GM18499 (cell line): ENCODE results near the gene PLPP1.
"Not testable (repeated sequence)": the region's sequence is repeated elsewhere in the genome, so short reads cannot be mapped to it uniquely, and the experiment has no call there.

ENCODE experiments used
- ATAC-seq: cut with Tn5 transposase; IDR thresholded peaks from one replicate; pipeline ENCODE4 v1.9.1; 2021; ENCODE audit warnings: moderate number of reproducible peaks; ENCODE audit not compliant: insufficient read depth, unreplicated experiment

Gene PLPP1

GRCh38 chr5:55547781-55548180 is 13.0 kb upstream of the PLPP1 start:
- ATAC-seq: no peak

- ATAC-seq: no peak
These were observed 12.2 kb upstream of the PLPP1 start for GRCh38 chr5:55546947-55547346.

- no peak for ATAC-seq
These were observed 9.6 kb upstream of the PLPP1 start for GRCh38 chr5:55544341-55544740.

DNA sequence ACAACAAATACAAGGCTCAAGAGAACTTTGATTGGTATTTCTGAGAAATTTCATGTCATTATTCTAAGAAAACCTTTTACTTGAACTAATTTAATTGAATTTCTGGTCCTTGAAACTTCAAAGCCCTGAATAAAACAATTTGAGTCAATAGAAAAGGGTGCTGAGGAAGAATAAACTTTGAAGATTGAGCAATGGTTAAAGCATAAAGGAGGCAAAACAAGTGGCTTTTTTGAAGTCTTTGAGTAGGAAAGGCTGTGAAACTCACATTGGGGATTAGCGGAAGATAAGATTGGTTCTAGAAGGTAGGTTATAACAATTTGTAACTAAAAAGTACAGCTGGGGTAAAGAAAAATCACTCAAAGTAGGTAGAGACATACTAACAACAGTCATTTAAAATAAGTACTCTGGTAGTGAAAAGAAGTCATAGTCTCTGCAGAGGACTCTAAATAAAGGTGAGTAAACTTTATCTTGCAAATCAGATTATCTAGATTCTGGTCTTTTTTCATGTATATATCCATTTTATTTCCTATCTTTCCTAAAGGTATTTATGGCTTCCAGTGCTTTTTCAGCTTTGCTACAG is 6.4 kb upstream of the PLPP1 start:
- no peak for ATAC-seq

DNA sequence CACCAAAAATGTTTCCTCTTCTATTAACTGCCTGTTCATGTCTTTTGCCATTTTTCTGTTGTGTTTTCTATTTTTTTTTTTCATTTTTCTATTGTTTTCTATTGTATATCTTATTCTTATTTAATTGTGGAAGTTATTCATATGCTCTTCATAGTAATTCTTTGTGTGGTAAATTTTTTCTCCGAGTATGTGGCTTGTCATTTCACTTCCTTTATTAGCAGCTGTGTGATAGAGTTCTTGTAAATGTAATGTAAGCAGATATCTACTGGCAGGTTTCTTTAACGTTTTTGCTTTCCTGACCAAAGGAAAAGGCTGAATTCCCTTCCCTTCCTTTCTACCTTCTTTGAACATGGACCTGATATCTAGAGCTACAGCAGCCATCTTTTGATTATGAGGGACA is 5.8 kb upstream of the PLPP1 start:
- peak; percentile 35 for ATAC-seq

GRCh38 chr5:55540024-55540423 is 5.3 kb upstream of the PLPP1 start:
- ATAC-seq: peak; percentile 44

DNA sequence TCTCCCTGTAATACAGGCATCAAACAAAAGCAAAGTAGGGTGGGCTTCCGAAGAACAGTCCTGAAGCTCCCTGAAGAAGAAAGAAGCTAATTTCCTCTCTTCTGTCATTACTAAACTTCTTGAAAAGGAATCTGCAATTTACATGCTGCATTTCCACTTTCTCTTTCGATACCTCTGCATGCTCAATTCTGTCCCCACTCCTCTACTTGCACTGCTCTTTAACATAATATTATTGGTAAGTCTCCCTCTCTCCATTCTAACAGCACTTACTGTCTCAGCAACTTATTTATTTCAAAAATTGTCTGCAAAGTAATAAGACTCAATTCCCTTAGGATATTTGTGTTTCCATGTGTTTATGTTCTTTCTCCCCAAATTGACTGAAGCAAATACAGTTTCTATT is 3.9 kb upstream of the PLPP1 start:
- no peak for ATAC-seq

DNA sequence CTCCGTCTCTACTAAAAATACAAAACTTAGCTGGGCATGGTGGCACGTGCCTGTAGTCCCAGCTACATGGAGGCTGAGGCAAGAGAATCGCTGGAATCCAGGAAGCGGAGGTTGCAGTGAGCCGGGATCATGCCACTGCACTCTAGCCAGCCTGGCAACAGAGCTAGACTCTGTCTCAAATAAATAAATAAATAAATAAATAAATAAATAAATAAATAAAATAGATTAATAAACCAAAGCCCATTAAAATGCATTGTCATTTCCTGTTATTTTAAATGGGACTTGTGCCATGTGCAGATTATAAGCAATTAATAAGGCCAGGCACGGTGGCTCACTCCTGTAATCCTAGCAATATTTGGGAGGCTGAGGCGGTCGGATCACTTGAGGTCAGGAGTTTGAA is 2.6 kb upstream of the PLPP1 start:
- ATAC-seq: not testable (repeated sequence)

DNA sequence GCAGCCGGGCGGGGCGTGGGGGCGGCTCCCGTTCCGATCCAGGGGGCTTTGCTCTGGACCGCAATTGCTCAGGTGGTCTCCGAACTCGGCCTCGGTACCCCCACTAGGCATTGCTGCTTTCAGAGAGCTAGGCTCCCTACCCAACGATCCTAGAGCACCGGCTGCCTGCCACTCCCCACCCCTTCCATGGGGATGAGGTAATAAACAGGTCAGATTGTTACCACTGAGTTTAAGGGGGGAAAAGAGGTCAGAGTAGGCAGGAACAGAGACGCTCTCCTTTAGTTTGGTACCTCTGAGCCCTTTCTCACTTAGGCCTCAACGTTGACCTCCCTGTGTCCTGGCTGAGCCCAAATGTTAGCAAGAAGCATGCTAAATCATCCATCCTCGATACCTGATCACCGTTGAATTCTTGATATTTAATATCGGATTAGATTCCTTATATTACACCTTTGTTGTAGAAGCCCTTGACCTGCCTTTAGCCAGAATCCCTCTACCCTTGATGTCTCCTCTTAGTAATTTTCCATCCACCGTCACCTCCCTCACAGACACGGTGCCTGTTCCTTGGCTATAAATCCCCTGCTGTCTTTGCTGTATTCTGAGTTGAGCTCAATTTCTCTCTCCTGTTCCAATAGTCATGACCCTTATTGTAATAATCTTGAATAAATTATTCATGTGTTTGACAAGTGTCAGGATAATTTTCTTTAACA is 588 bp upstream of the PLPP1 start:
- no peak for ATAC-seq

- ATAC-seq: peak; percentile 35
These were observed 986 bp downstream of the PLPP1 start for GRCh38 chr5:55533521-55534435.

GRCh38 chr5:55530669-55531068 is 4.1 kb downstream of the PLPP1 start:
- no peak for ATAC-seq

DNA sequence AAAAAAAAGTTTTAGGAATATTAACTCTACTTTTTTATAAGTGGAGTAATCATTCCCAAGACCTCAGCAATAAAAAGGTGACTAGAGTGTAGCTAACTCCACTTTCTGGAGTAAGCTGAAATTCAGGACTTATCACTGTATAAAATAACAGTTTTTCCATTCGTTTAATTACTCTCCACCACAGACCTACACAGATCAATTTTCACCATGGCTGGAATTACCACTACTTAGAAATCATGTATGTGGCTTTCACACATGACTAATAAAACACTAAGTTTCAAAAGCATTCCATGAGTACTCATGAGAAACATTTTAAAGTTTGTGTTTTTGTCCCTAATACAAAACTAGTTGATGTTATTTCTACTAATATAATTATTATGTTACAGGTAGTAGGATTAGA is 9.9 kb downstream of the PLPP1 start:
- no peak for ATAC-seq

GRCh38 chr5:55523293-55523692 is 11.5 kb downstream of the PLPP1 start:
- ATAC-seq: no peak

- ATAC-seq: no peak
These were observed 12.9 kb downstream of the PLPP1 start for GRCh38 chr5:55521881-55522280.

DNA sequence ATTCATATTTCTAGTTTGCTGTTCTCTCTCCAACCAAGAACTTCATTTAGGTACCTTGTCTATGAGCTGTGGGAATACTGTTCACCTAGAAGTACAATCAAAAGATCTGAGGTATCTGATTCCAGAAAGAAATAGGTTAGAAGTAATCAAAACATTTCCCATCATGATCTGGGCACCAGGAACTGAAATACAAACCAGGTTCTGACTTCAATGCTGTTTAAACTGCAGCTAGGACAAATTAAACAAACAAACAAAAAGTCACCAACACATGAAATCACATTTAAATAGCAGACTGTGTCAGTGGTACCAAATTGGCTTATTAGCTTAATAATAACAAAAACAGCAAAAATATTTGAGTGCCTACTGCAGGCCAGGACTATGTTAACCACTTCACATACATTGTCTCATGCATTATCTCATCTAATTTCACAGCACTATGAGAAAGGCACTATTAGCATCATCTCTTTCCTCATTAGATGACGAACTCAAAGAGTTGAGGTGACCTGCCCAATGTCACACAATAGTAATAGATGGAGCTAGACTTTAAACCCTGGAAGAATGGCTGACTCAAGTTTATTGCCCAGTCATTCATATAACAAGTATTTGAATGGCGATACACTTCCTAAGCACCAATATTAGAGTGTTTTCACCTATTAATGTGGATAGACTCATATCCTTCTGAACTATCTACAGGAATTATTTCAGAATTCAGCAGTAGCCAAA is 14.5 kb downstream of the PLPP1 start:
- no peak for ATAC-seq

GRCh38 chr5:55518831-55519390 is 15.9 kb downstream of the PLPP1 start:
- ATAC-seq: no peak

GRCh38 chr5:55517804-55518203 is 17.0 kb downstream of the PLPP1 start:
- ATAC-seq: no peak

DNA sequence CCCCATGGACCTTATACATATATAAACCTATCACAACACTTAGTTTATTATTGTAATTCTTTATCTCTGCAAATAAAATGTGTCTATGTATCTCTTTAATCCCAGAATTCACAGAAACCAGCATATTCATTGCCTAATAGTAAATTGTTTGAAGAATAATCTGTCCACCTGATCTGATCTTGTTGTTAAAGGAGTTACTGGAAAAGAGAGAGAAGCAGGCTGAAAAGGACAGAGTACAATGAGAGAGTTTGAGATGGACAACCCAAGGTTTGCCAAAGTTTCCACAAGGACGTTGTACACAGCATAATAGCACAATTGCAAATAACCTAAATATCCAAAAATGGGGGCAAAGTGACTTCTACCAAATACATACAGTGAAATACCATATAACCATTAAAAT is 23.8 kb downstream of the PLPP1 start:
- ATAC-seq: no peak

DNA sequence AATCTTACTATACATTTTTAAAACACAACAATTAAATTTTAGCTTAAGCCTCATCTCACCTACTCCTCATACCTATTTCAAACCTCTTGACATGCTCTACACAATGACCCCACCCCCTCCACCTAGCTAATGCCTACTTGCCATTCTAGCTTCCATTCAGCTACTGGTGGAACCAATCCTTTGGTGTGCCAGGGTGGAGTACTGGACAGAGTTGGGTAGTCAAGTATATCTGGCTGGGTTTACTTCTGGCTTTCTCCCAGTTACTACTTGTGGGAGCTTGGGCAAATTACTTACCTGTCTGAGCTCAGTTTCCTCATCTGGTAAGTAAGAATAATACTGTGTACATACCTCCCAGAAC is 24.3 kb downstream of the PLPP1 start:
- ATAC-seq: no peak

DNA sequence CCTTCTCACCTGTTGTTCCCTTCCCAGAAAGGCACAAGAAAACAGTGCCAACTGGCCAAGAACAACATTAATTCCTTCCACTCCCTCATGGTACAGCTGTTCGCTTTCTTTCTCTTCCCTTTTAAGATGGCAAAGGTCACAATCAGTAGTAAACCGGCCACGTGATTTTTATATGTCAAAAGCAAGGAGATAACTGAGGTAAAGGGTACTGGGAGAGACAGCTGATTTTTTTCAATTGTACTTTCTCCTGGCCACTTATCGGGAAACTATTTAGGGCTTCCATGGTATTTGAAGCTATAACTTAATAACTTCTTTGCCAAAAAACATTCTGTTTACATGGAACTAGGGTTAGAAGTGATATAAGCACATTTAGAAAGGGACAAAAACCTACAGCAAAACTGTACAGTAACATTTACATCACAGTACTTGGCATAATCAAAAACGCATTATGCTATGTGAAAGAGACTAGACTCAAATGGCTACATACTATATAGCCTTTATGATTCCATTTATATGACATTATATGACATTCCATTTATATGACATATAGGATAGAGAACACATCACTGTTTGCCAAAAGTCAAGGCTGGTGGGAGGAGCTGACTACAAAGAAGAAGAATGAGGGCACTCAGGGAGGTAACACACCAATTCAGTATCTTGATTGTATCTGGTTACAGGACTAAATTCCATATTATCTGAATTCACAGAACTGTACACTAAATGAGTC is 24.8 kb downstream of the PLPP1 start:
- ATAC-seq: no peak
